LNCaP clone FGC (cell line): ENCODE results near the gene ARPC3.
A peak's percentile ranks its signal among the peaks of the same experiment; 100 is the strongest.
"Not testable (repeated sequence)": the region's sequence is repeated elsewhere in the genome, so short reads cannot be mapped to it uniquely, and the experiment has no call there.

Experiments
- DNase-seq: peaks from one replicate; pipeline ENCODE4 v3.0.0-alpha.2; 2011; ENCODE audit warnings: low read depth
- H3K4me3 ChIP-seq: 2 replicates; pipeline ENCODE4 v1.5.1; 2011; ENCODE audit warnings: mild to moderate bottlenecking, low read depth, low read length, control low read depth
- CTCF ChIP-seq: IDR thresholded peaks from 2 replicates; pipeline ENCODE4 v1.5.1; 2012; ENCODE audit warnings: mild to moderate bottlenecking; ENCODE audit not compliant: control insufficient read depth, insufficient read depth; ENCODE audit errors: extremely low read depth

ARPC3 gene

GRCh38 chr12:110449799-110450497, at the start of gene ARPC3:
Gene ARPC3, minus strand, starts transcription at chr12:110450337. Its CDS starts 77 bp downstream, at chr12:110450260.
- TF ChIP-seq CTCF: peak; percentile 91
- DNase-seq: peak; percentile 83
- peak within 1 kb of the TSS; percentile 86 for H3K4me3 ChIP-seq

- no peak for TF ChIP-seq CTCF
- H3K4me3 ChIP-seq: no peak overlapping the region
- DNase-seq: no peak
Measured at GRCh38 chr12:110498984-110499706, 49.0 kb upstream of the ARPC3 start.

GRCh38 chr12:110475426-110475825, 25.3 kb upstream of the ARPC3 start:
- no peak for TF ChIP-seq CTCF
- no peak overlapping the region for H3K4me3 ChIP-seq
- no peak for DNase-seq

GRCh38 chr12:110468214-110469048, 18.3 kb upstream of the ARPC3 start, which contains the start of the genes FAM216A and GPN3:
Gene FAM216A, plus strand, starts transcription at chr12:110468845. Its CDS starts 31 bp downstream, at chr12:110468876.
Gene GPN3, minus strand, starts transcription at chr12:110468257. Its CDS starts 54 bp downstream, at chr12:110468203.
- TF ChIP-seq CTCF: no peak
- peak within 1 kb of the TSS; percentile 65 for H3K4me3 ChIP-seq
- peak; percentile 97 for DNase-seq

- DNase-seq: no peak
- no peak for TF ChIP-seq CTCF
- peak overlapping the region; percentile 65 for H3K4me3 ChIP-seq
Measured at GRCh38 chr12:110467847-110468213, 17.7 kb upstream of the ARPC3 start.

- peak overlapping the region; percentile 65 for H3K4me3 ChIP-seq
- DNase-seq: no peak
- TF ChIP-seq CTCF: no peak
Measured at GRCh38 chr12:110466791-110467190, 16.7 kb upstream of the ARPC3 start.

- H3K4me3 ChIP-seq, DNase-seq: not testable (repeated sequence)
Measured at GRCh38 chr12:110465765-110466164, 15.6 kb upstream of the ARPC3 start.
